Measurements from ENCODE around the gene HSPA12B. TPM values are rescaled to one million over a fixed set of nuclear protein-coding genes. Genes with fewer than 3 reads are reported as not detected.
A peak's percentile ranks its signal among the peaks of the same experiment; 100 is the strongest.

The HSPA12B gene
- total RNA-seq, 1 experiment from 2014 or later, result not detected

DNA sequence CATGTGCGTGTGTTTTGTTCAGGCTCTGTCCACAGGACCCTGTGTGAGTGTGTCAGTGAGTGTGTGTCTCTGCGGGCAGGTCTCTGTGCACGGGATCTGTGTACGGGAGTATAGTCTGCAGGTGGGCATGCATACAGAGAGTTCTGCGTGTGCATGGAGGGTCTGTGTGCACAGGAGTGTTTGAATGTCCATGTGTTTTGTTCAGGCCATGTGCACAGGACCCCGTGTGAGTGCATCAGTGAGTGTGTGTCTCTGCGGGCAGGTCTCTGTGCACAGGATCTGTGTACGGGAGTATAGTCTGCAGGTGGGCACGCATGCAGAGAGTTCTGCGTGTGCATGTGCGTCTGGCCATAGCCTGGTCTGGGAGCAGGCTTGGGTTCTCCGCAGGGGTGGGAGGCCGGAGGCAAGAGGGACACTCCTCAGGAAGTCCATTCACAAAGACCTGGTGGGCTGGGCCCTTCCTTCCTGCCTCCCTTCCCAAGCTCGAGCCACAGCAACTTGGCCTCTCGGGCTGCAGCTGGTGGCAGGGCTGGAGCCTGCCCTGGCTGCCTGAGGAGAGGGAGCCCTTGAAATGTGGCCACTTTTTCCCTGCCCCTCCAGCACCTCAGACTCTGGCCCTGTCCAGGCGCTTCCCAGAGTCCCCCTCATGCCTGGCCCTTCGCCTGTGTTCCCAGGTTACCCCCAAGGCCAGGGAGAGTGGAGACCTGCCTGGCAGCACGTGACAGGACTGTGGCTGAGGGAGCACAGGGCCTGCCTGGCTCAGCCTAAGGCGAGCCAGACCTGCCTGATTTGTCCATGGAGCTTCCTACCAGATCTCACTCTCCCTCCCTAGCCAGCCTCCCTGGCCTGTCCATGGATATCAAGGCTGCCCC lies 6.8 kb downstream of the HSPA12B start:
- Histone ChIP-seq H3K9ac (ENCODE audit: low read length) (no peak overlapping the region), H3K9me2 (replicated peaks; ENCODE audit: insufficient read depth, low read length) (no peaks in the 10 kb centered on the region), H2AFZ (ENCODE audit: low read length) (no peak overlapping the region), H3K9me3 (ENCODE audit: low read length) (no peaks in the 10 kb centered on the region), H3K36me3 (ENCODE audit: insufficient read depth, low read length) (no peaks in the 10 kb centered on the region), H3K4me1 (ENCODE audit: low read length) (no peaks in the 10 kb centered on the region), H3K27ac (ENCODE audit: low read length) (no peak overlapping the region), H3K4me2 (ENCODE audit: low read depth, low read length, poor library complexity, severe bottlenecking) (no peak overlapping the region), H3K79me2 (ENCODE audit: low read length) (no peaks in the 10 kb centered on the region), H4K20me1 (ENCODE audit: insufficient read depth, low read depth, low read length) (no peaks in the 10 kb centered on the region), H3K4me3 (ENCODE audit: low read length) (no peak overlapping the region), H3K27me3 (ENCODE audit: low read length) (no peaks in the 10 kb centered on the region)
- DNase-seq, result no peak

GRCh38 chr20:3739926-3740451 lies 7.5 kb downstream of the HSPA12B start:
- no peaks in the 10 kb centered on the region for H3K79me2 ChIP-seq (ENCODE audit: low read length)
- no peak overlapping the region for H3K4me2 ChIP-seq (ENCODE audit: low read depth, low read length, poor library complexity, severe bottlenecking)
- H3K36me3 ChIP-seq (ENCODE audit: insufficient read depth, low read length), result no peaks in the 10 kb centered on the region
- H3K9me3 ChIP-seq (ENCODE audit: low read length), result no peaks in the 10 kb centered on the region
- H3K27ac ChIP-seq (ENCODE audit: low read length), result no peak overlapping the region
- no peak for DNase-seq
- no peaks in the 10 kb centered on the region for H3K4me1 ChIP-seq (ENCODE audit: low read length)
- no peak overlapping the region for H2AFZ ChIP-seq (ENCODE audit: low read length)
- no peaks in the 10 kb centered on the region for H3K9me2 ChIP-seq (replicated peaks; ENCODE audit: insufficient read depth, low read length)
- no peak overlapping the region for H3K9ac ChIP-seq (ENCODE audit: low read length)
- no peaks in the 10 kb centered on the region for H4K20me1 ChIP-seq (ENCODE audit: insufficient read depth, low read depth, low read length)
- no peak overlapping the region for H3K4me3 ChIP-seq (ENCODE audit: low read length)
- no peaks in the 10 kb centered on the region for H3K27me3 ChIP-seq (ENCODE audit: low read length)

GRCh38 chr20:3740615-3741301 lies 8.3 kb downstream of the HSPA12B start:
- Histone ChIP-seq H2AFZ (ENCODE audit: low read length) (no peak overlapping the region), H3K4me2 (ENCODE audit: low read depth, low read length, poor library complexity, severe bottlenecking) (no peak overlapping the region)
- no peak for DNase-seq

DNA sequence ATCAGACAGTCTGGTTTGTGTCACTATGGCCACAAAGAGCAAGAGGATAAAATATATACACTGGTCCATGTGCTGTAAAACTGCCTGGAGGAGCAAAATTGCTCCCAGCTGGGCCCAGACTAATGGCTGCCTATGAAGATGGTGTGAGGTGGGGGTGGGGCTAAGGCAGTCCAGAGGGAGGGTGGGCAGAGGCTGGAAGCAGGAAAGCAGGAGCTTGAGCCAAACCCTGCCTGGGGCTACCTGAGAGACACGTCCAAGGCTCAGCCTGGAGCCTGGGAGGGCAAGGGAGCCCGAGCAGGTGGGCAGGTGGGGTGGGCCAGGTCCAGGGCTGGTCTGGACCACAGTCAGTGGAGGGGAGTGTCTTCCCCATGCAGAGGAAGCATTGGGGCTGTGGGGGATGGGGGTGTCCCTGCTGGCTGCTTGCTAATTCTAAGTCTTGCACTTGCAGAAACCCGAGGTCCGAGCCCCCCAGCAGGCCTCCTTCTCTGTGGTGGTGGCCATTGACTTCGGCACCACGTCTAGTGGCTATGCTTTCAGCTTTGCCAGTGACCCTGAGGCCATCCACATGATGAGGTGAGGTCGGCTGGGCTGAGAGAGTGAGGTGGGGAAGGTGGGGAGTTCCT lies 9.5 kb downstream of the HSPA12B start:
- Histone ChIP-seq H3K9me2 (replicated peaks; ENCODE audit: insufficient read depth, low read length) (no peaks in the 10 kb centered on the region), H3K27ac (ENCODE audit: low read length) (no peak overlapping the region), H3K27me3 (ENCODE audit: low read length) (no peaks in the 10 kb centered on the region), H2AFZ (ENCODE audit: low read length) (no peak overlapping the region), H3K4me2 (ENCODE audit: low read depth, low read length, poor library complexity, severe bottlenecking) (no peak overlapping the region), H3K9ac (ENCODE audit: low read length) (no peak overlapping the region), H3K4me3 (ENCODE audit: low read length) (no peak overlapping the region), H3K9me3 (ENCODE audit: low read length) (no peaks in the 10 kb centered on the region), H3K79me2 (ENCODE audit: low read length) (no peaks in the 10 kb centered on the region), H3K36me3 (ENCODE audit: insufficient read depth, low read length) (no peaks in the 10 kb centered on the region), H3K4me1 (ENCODE audit: low read length) (no peaks in the 10 kb centered on the region), H4K20me1 (ENCODE audit: insufficient read depth, low read depth, low read length) (no peaks in the 10 kb centered on the region; the same call in 1 of the 2 replicates)
- DNase-seq, result no peak

More at GRCh38 chr20:3740615-3741301, 8.3 kb downstream of the HSPA12B start:
- no peak overlapping the region for H3K27ac ChIP-seq (ENCODE audit: low read length)
- H3K27me3 ChIP-seq (ENCODE audit: low read length), result no peaks in the 10 kb centered on the region
- no peaks in the 10 kb centered on the region for H3K36me3 ChIP-seq (ENCODE audit: insufficient read depth, low read length)
- no peaks in the 10 kb centered on the region for H3K4me1 ChIP-seq (ENCODE audit: low read length)
- H3K9me2 ChIP-seq (replicated peaks; ENCODE audit: insufficient read depth, low read length), result no peaks in the 10 kb centered on the region
- no peaks in the 10 kb centered on the region for H3K9me3 ChIP-seq (ENCODE audit: low read length)
- H3K4me3 ChIP-seq (ENCODE audit: low read length), result no peak overlapping the region
- no peaks in the 10 kb centered on the region for H4K20me1 ChIP-seq (ENCODE audit: insufficient read depth, low read depth, low read length)
- H3K79me2 ChIP-seq (ENCODE audit: low read length), result no peaks in the 10 kb centered on the region
- no peak overlapping the region for H3K9ac ChIP-seq (ENCODE audit: low read length)

GRCh38 chr20:3743251-3743650 lies 10.8 kb downstream of the HSPA12B start:
- Histone ChIP-seq H3K36me3 (ENCODE audit: insufficient read depth, low read length) (no peaks in the 10 kb centered on the region), H4K20me1 (ENCODE audit: insufficient read depth, low read depth, low read length) (no peaks in the 10 kb centered on the region; the same call in 1 of the 2 replicates), H3K79me2 (ENCODE audit: low read length) (no peaks in the 10 kb centered on the region), H3K4me3 (ENCODE audit: low read length) (no peak overlapping the region), H3K9me3 (ENCODE audit: low read length) (no peaks in the 10 kb centered on the region), H2AFZ (ENCODE audit: low read length) (no peak overlapping the region), H3K27ac (ENCODE audit: low read length) (no peak overlapping the region), H3K27me3 (ENCODE audit: low read length) (no peaks in the 10 kb centered on the region), H3K4me1 (ENCODE audit: low read length) (no peaks in the 10 kb centered on the region), H3K9me2 (replicated peaks; ENCODE audit: insufficient read depth, low read length) (no peaks in the 10 kb centered on the region), H3K9ac (ENCODE audit: low read length) (no peak overlapping the region), H3K4me2 (ENCODE audit: low read depth, low read length, poor library complexity, severe bottlenecking) (no peak overlapping the region)
- DNase-seq, result no peak

GRCh38 chr20:3744037-3744436 lies 11.6 kb downstream of the HSPA12B start:
- no peak for DNase-seq
- Histone ChIP-seq H3K79me2 (ENCODE audit: low read length) (no peaks in the 10 kb centered on the region), H2AFZ (ENCODE audit: low read length) (no peak overlapping the region), H3K9ac (ENCODE audit: low read length) (no peak overlapping the region), H3K36me3 (ENCODE audit: insufficient read depth, low read length) (no peaks in the 10 kb centered on the region), H3K4me1 (ENCODE audit: low read length) (no peaks in the 10 kb centered on the region), H3K9me2 (replicated peaks; ENCODE audit: insufficient read depth, low read length) (no peaks in the 10 kb centered on the region), H3K4me3 (ENCODE audit: low read length) (no peak overlapping the region), H4K20me1 (ENCODE audit: insufficient read depth, low read depth, low read length) (no peaks in the 10 kb centered on the region; the same call in 1 of the 2 replicates), H3K9me3 (ENCODE audit: low read length) (no peaks in the 10 kb centered on the region), H3K27me3 (ENCODE audit: low read length) (no peaks in the 10 kb centered on the region), H3K27ac (ENCODE audit: low read length) (no peak overlapping the region), H3K4me2 (ENCODE audit: low read depth, low read length, poor library complexity, severe bottlenecking) (no peak overlapping the region)

GRCh38 chr20:3744806-3745685 lies 12.6 kb downstream of the HSPA12B start:
- Histone ChIP-seq H3K36me3 (ENCODE audit: insufficient read depth, low read length) (no peaks in the 10 kb centered on the region), H3K9me3 (ENCODE audit: low read length) (no peaks in the 10 kb centered on the region), H3K27me3 (ENCODE audit: low read length) (no peaks in the 10 kb centered on the region), H3K9me2 (replicated peaks; ENCODE audit: insufficient read depth, low read length) (no peaks in the 10 kb centered on the region), H3K27ac (ENCODE audit: low read length) (no peak overlapping the region), H3K4me3 (ENCODE audit: low read length) (no peak overlapping the region), H3K79me2 (ENCODE audit: low read length) (no peaks in the 10 kb centered on the region), H3K4me2 (ENCODE audit: low read depth, low read length, poor library complexity, severe bottlenecking) (no peak overlapping the region), H2AFZ (ENCODE audit: low read length) (no peak overlapping the region), H4K20me1 (ENCODE audit: insufficient read depth, low read depth, low read length) (peaks cover under 1% of the 10 kb centered on the region; the same call in 1 of the 2 replicates), H3K4me1 (ENCODE audit: low read length) (no peaks in the 10 kb centered on the region), H3K9ac (ENCODE audit: low read length) (no peak overlapping the region)
- peak; percentile 92 for DNase-seq
